PFSK-1 (cell line): ENCODE measurements around the gene MDC1.

ENCODE experiments used
- FOXP2 ChIP-seq: optimal IDR thresholded peaks from 2 replicates; pipeline ENCODE3; 2011; ENCODE audit warnings: borderline replicate concordance, control low read depth, inconsistent platforms; ENCODE audit not compliant: insufficient read depth; ENCODE audit errors: extremely low read length, extremely low read depth
- POLR2AphosphoS5 ChIP-seq: IDR thresholded peaks from 2 replicates; pipeline ENCODE4 v1.6.1; 2012; ENCODE audit warnings: low read depth, mild to moderate bottlenecking, control low read depth, low read length, moderate library complexity
- SIN3A ChIP-seq: IDR thresholded peaks from 2 replicates; pipeline ENCODE4 v1.6.1; 2012; ENCODE audit warnings: mild to moderate bottlenecking, low read length, moderate library complexity, borderline replicate concordance; ENCODE audit not compliant: insufficient read depth
- TAF1 ChIP-seq: IDR thresholded peaks from 2 replicates; pipeline ENCODE4 v1.6.1; 2012; ENCODE audit warnings: low read length, control low read depth, borderline replicate concordance; ENCODE audit not compliant: insufficient read depth
- TF ChIP-seq, protein P1 (sequence below), 2 experiments: IDR thresholded peaks; 2 replicates each; pipeline versions ENCODE4 v1.6.1 to v1.8.0; 2011 to 2012; ENCODE audit warnings: low read depth in 2 of 2, low read length in 2 of 2, control low read depth in 1 of 2, inconsistent platforms in 1 of 2, mild to moderate bottlenecking in 1 of 2, moderate library complexity in 1 of 2; ENCODE audit not compliant: insufficient read depth in 1 of 2

Gene MDC1

GRCh38 chr6:30747902-30748769 lies 31.1 kb upstream of the MDC1 start:
- TF ChIP-seq SIN3A (no peak), TAF1 (no peak), POLR2AphosphoS5 (no peak), FOXP2 (no peak)
- TF ChIP-seq, protein P1, sequence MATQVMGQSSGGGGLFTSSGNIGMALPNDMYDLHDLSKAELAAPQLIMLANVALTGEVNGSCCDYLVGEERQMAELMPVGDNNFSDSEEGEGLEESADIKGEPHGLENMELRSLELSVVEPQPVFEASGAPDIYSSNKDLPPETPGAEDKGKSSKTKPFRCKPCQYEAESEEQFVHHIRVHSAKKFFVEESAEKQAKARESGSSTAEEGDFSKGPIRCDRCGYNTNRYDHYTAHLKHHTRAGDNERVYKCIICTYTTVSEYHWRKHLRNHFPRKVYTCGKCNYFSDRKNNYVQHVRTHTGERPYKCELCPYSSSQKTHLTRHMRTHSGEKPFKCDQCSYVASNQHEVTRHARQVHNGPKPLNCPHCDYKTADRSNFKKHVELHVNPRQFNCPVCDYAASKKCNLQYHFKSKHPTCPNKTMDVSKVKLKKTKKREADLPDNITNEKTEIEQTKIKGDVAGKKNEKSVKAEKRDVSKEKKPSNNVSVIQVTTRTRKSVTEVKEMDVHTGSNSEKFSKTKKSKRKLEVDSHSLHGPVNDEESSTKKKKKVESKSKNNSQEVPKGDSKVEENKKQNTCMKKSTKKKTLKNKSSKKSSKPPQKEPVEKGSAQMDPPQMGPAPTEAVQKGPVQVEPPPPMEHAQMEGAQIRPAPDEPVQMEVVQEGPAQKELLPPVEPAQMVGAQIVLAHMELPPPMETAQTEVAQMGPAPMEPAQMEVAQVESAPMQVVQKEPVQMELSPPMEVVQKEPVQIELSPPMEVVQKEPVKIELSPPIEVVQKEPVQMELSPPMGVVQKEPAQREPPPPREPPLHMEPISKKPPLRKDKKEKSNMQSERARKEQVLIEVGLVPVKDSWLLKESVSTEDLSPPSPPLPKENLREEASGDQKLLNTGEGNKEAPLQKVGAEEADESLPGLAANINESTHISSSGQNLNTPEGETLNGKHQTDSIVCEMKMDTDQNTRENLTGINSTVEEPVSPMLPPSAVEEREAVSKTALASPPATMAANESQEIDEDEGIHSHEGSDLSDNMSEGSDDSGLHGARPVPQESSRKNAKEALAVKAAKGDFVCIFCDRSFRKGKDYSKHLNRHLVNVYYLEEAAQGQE (IDR thresholded peaks at IDR 0.05; ENCODE audit: insufficient read depth in 1 of 2, low read depth in 2 of 2, low read length in 2 of 2), result no peak

GRCh38 chr6:30747300-30747687 lies 30.2 kb upstream of the MDC1 start:
- TF ChIP-seq, protein P1 (IDR thresholded peaks at IDR 0.05; ENCODE audit: insufficient read depth in 1 of 2, low read depth in 2 of 2, low read length in 2 of 2), result no peak
- TF ChIP-seq FOXP2 (no peak), POLR2AphosphoS5 (no peak), TAF1 (no peak)

DNA sequence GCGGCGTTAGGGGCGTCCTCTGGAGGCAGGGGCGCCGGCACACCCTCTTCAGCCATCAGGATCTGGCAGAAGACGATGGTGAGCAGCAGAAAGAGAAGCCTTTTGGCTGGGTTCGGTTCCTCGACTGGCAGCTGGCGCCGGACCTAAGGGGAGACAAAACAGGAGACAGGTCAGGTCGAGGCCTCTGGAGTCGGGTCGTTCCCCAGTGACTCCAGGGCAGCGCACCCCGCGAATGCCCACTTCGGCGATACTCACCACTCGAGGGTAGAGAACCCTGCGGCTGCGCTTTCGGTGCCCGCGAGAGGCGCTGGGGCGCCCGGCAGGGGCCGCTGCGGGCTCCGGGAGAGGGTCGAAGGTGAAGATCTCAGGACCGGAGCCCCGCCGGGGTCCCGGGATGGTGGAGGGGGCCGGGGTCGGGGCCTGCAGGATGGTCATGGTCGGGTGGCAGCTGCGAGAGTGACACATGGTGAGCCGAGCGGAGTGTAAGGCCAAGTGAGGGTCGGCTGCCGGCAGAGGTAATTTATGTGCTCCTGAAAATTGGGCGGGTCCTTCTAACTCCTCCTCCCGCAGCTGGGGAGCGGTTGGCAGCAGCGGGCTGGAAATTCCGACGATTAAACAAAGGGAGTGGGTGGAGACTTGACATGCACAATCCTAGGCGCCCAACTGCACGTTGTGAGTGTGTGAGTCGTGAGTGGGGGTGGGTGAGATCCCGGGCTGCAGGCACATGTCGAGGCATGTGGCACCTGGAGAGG lies 27.1 kb upstream of the MDC1 start, which contains the start of gene IER3:
Gene IER3, minus strand, starts transcription at position 494 of the 752 bp plus-strand sequence. Its CDS starts 29 bp downstream, at position 465.
- TF ChIP-seq POLR2AphosphoS5 (no peak), SIN3A (no peak), FOXP2 (no peak), TAF1 (no peak)
- TF ChIP-seq, protein P1 (IDR thresholded peaks at IDR 0.05; ENCODE audit: insufficient read depth in 1 of 2, low read depth in 2 of 2, low read length in 2 of 2), result no peak

DNA sequence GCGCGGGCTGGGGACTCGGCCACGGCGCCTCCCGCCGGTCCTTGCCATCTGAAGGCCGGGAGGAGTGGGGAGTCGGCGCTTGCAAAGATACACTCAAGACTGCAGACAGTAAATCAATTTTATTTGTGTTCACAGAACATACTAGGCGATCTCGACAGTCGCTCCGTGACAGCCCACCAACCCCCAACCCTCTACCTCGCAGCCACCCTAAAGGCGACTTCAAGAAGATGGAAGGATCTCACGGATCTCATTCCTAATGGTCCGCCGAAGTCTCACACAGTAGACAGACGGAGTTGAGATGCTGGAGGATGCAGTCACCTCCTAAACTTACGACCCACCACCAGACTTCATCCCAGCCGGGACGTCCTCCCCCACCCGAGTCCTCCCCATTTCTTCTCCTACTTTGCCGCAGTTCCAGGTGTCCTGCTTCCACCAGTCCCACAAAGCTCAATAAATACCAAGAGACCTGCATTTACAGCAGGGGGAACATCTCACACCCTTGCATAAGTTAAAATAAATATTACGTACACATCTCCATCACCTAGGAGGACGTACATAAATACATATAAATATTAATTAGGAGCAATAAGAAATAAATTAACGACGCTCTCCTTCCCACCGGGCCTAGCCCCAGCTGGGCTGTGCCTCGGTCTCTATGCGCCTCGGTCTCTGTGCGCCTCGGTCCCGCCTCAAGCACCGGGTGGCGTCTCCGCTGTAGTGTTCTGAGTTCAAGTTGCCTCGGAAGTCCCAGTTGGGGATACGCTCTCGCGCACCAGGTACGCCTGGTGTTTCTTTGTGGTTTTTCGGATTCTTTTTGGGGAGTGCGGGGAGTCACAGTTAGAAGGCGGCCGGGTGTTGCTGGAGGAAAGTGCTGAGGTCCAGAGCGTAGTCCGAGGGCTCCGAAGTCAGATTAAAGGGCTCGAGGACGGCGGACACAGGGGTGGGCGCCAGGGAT lies 26.3 kb upstream of the MDC1 start:
- TF ChIP-seq, protein P1 (IDR thresholded peaks at IDR 0.05; ENCODE audit: insufficient read depth in 1 of 2, low read depth in 2 of 2, low read length in 2 of 2), result no peak
- TF ChIP-seq FOXP2 (no peak), POLR2AphosphoS5 (no peak), TAF1 (no peak), SIN3A (no peak)
